Measurements from ENCODE around the gene DNAJB11. TPM values are rescaled to one million over a fixed set of nuclear protein-coding genes. Genes with fewer than 3 reads are reported as not detected.

DNAJB11 gene
- total and polyA plus RNA-seq, 2 donors, result 42.8 to 49.1 TPM

- no peaks in the 10 kb centered on the region for H3K27me3 ChIP-seq (ENCODE audit: control insufficient read depth in 2 of 2, insufficient read depth in 1 of 2, low read length in 1 of 2)
- no peaks in the 10 kb centered on the region for H3K36me3 ChIP-seq (ENCODE audit: control insufficient read depth in 2 of 2, insufficient read depth in 2 of 2, low read length in 1 of 2)
- H3K4me1 ChIP-seq (ENCODE audit: control insufficient read depth in 2 of 2, insufficient read depth in 2 of 2, low read length in 2 of 2), result no peaks in the 10 kb centered on the region
- H3K4me3 ChIP-seq (ENCODE audit: low read length in 2 of 2), result no peak overlapping the region
- no peak for DNase-seq (ENCODE audit: low read depth in 6 of 9, low spot score in 9 of 9)
- peaks cover 0 to 2% of the 10 kb centered on the region in 2 donors for H3K9me3 ChIP-seq (ENCODE audit: control insufficient read depth in 2 of 2, insufficient read depth in 1 of 2, low read length in 1 of 2)
- no peak overlapping the region for H3K27ac ChIP-seq (ENCODE audit: low read depth in 1 of 2, low read length in 1 of 2)
- 95% methylated on average over 11 of the region's 11 CpGs for WGBS
Observed at GRCh38 chr3:186598108-186598784, 27.7 kb downstream of the DNAJB11 start.

GRCh38 chr3:186598794-186599141 is 28.2 kb downstream of the DNAJB11 start:
- Histone ChIP-seq H3K4me1 (ENCODE audit: control insufficient read depth in 2 of 2, insufficient read depth in 2 of 2, low read length in 2 of 2) (no peaks in the 10 kb centered on the region), H3K27ac (ENCODE audit: low read depth in 1 of 2, low read length in 1 of 2) (no peak overlapping the region), H3K36me3 (ENCODE audit: control insufficient read depth in 2 of 2, insufficient read depth in 2 of 2, low read length in 1 of 2) (no peaks in the 10 kb centered on the region), H3K4me3 (ENCODE audit: low read length in 2 of 2) (no peak overlapping the region), H3K9me3 (ENCODE audit: control insufficient read depth in 2 of 2, insufficient read depth in 1 of 2, low read length in 1 of 2) (peaks cover 0 to 2% of the 10 kb centered on the region in 2 donors), H3K27me3 (ENCODE audit: control insufficient read depth in 2 of 2, insufficient read depth in 1 of 2, low read length in 1 of 2) (no peaks in the 10 kb centered on the region)
- WGBS, result 95% methylated on average over 4 of the region's 4 CpGs
- DNase-seq (ENCODE audit: low read depth in 6 of 9, low spot score in 9 of 9), result no peak

- Histone ChIP-seq H3K4me1 (ENCODE audit: control insufficient read depth in 2 of 2, insufficient read depth in 2 of 2, low read length in 2 of 2) (no peaks in the 10 kb centered on the region), H3K27me3 (ENCODE audit: control insufficient read depth in 2 of 2, insufficient read depth in 1 of 2, low read length in 1 of 2) (no peaks in the 10 kb centered on the region), H3K27ac (ENCODE audit: low read depth in 1 of 2, low read length in 1 of 2) (no peak overlapping the region), H3K4me3 (ENCODE audit: low read length in 2 of 2) (no peak overlapping the region), H3K9me3 (ENCODE audit: control insufficient read depth in 2 of 2, insufficient read depth in 1 of 2, low read length in 1 of 2) (peaks cover 0 to 2% of the 10 kb centered on the region in 2 donors), H3K36me3 (ENCODE audit: control insufficient read depth in 2 of 2, insufficient read depth in 2 of 2, low read length in 1 of 2) (no peaks in the 10 kb centered on the region)
- 87% methylated on average over 12 of the region's 12 CpGs for WGBS
- DNase-seq (ENCODE audit: low read depth in 6 of 9, low spot score in 9 of 9), result no peak
Observed at GRCh38 chr3:186599142-186599784, 28.7 kb downstream of the DNAJB11 start.

- no peaks in the 10 kb centered on the region for H3K4me1 ChIP-seq (ENCODE audit: control insufficient read depth in 2 of 2, insufficient read depth in 2 of 2, low read length in 2 of 2)
Observed at GRCh38 chr3:186599785-186600166, 29.3 kb downstream of the DNAJB11 start.

GRCh38 chr3:186600896-186601295 is 30.4 kb downstream of the DNAJB11 start:
- WGBS, result 88% methylated on average over 3 of the region's 3 CpGs

More at GRCh38 chr3:186599785-186600166, 29.3 kb downstream of the DNAJB11 start:
- no peaks in the 10 kb centered on the region for H3K36me3 ChIP-seq (ENCODE audit: control insufficient read depth in 2 of 2, insufficient read depth in 2 of 2, low read length in 1 of 2)
- peaks cover 0 to 2% of the 10 kb centered on the region in 2 donors for H3K9me3 ChIP-seq (ENCODE audit: control insufficient read depth in 2 of 2, insufficient read depth in 1 of 2, low read length in 1 of 2)
- no peak overlapping the region for H3K4me3 ChIP-seq (ENCODE audit: low read length in 2 of 2)
- no peak overlapping the region for H3K27ac ChIP-seq (ENCODE audit: low read depth in 1 of 2, low read length in 1 of 2)
- H3K27me3 ChIP-seq (ENCODE audit: control insufficient read depth in 2 of 2, insufficient read depth in 1 of 2, low read length in 1 of 2), result no peaks in the 10 kb centered on the region
- DNase-seq (ENCODE audit: low read depth in 6 of 9, low spot score in 9 of 9), result no peak
- 97% methylated on average over 2 of the region's 2 CpGs for WGBS

GRCh38 chr3:186603159-186603558 is 32.6 kb downstream of the DNAJB11 start:
- 93% methylated on average over 7 of the region's 7 CpGs for WGBS
- DNase-seq (ENCODE audit: low read depth in 6 of 9, low spot score in 9 of 9), result no peak
- Histone ChIP-seq H3K27me3 (ENCODE audit: control insufficient read depth in 2 of 2, insufficient read depth in 1 of 2, low read length in 1 of 2) (no peaks in the 10 kb centered on the region), H3K9me3 (ENCODE audit: control insufficient read depth in 2 of 2, insufficient read depth in 1 of 2, low read length in 1 of 2) (peaks cover 0 to 2% of the 10 kb centered on the region in 2 donors), H3K4me3 (ENCODE audit: low read length in 2 of 2) (no peak overlapping the region), H3K4me1 (ENCODE audit: control insufficient read depth in 2 of 2, insufficient read depth in 2 of 2, low read length in 2 of 2) (no peaks in the 10 kb centered on the region), H3K36me3 (ENCODE audit: control insufficient read depth in 2 of 2, insufficient read depth in 2 of 2, low read length in 1 of 2) (no peaks in the 10 kb centered on the region), H3K27ac (ENCODE audit: low read depth in 1 of 2, low read length in 1 of 2) (no peak overlapping the region)

More at GRCh38 chr3:186600896-186601295, 30.4 kb downstream of the DNAJB11 start:
- no peak overlapping the region for H3K27ac ChIP-seq (ENCODE audit: low read depth in 1 of 2, low read length in 1 of 2)
- no peak for DNase-seq (ENCODE audit: low read depth in 6 of 9, low spot score in 9 of 9)
- peaks cover 0 to 2% of the 10 kb centered on the region in 2 donors for H3K9me3 ChIP-seq (ENCODE audit: control insufficient read depth in 2 of 2, insufficient read depth in 1 of 2, low read length in 1 of 2)
- no peak overlapping the region for H3K4me3 ChIP-seq (ENCODE audit: low read length in 2 of 2)
- H3K27me3 ChIP-seq (ENCODE audit: control insufficient read depth in 2 of 2, insufficient read depth in 1 of 2, low read length in 1 of 2), result no peaks in the 10 kb centered on the region
- no peaks in the 10 kb centered on the region for H3K4me1 ChIP-seq (ENCODE audit: control insufficient read depth in 2 of 2, insufficient read depth in 2 of 2, low read length in 2 of 2)
- H3K36me3 ChIP-seq (ENCODE audit: control insufficient read depth in 2 of 2, insufficient read depth in 2 of 2, low read length in 1 of 2), result no peaks in the 10 kb centered on the region

GRCh38 chr3:186605078-186605477 is 34.6 kb downstream of the DNAJB11 start:
- Histone ChIP-seq H3K27ac (ENCODE audit: low read depth in 1 of 2, low read length in 1 of 2) (no peak overlapping the region), H3K36me3 (ENCODE audit: control insufficient read depth in 2 of 2, insufficient read depth in 2 of 2, low read length in 1 of 2) (no peaks in the 10 kb centered on the region), H3K4me3 (ENCODE audit: low read length in 2 of 2) (no peak overlapping the region), H3K4me1 (ENCODE audit: control insufficient read depth in 2 of 2, insufficient read depth in 2 of 2, low read length in 2 of 2) (no peaks in the 10 kb centered on the region), H3K9me3 (ENCODE audit: control insufficient read depth in 2 of 2, insufficient read depth in 1 of 2, low read length in 1 of 2) (no peaks in the 10 kb centered on the region), H3K27me3 (ENCODE audit: control insufficient read depth in 2 of 2, insufficient read depth in 1 of 2, low read length in 1 of 2) (no peaks in the 10 kb centered on the region)
- no peak for DNase-seq (ENCODE audit: low read depth in 6 of 9, low spot score in 9 of 9)

GRCh38 chr3:186605561-186606545 is 35.3 kb downstream of the DNAJB11 start:
- H3K36me3 ChIP-seq (ENCODE audit: control insufficient read depth in 2 of 2, insufficient read depth in 2 of 2, low read length in 1 of 2), result no peaks in the 10 kb centered on the region
- H3K4me1 ChIP-seq (ENCODE audit: control insufficient read depth in 2 of 2, insufficient read depth in 2 of 2, low read length in 2 of 2), result no peaks in the 10 kb centered on the region
- no peak overlapping the region for H3K4me3 ChIP-seq (ENCODE audit: low read length in 2 of 2)
- 98% methylated on average over 5 of the region's 5 CpGs for WGBS
- no peak for DNase-seq (ENCODE audit: low read depth in 6 of 9, low spot score in 9 of 9)
- no peak overlapping the region for H3K27ac ChIP-seq (ENCODE audit: low read depth in 1 of 2, low read length in 1 of 2)
- no peaks in the 10 kb centered on the region for H3K9me3 ChIP-seq (ENCODE audit: control insufficient read depth in 2 of 2, insufficient read depth in 1 of 2, low read length in 1 of 2)
- no peaks in the 10 kb centered on the region for H3K27me3 ChIP-seq (ENCODE audit: control insufficient read depth in 2 of 2, insufficient read depth in 1 of 2, low read length in 1 of 2)
